ENCODE results near the gene C10orf143.

Gene C10orf143

GRCh38 chr10:130140425-130140824 lies 29.8 kb upstream of the C10orf143 start:
- TF ChIP-seq CTCF (conservative IDR thresholded peaks at IDR 0.05; ENCODE audit: low read depth, low read length): no peak
- no peak overlapping the region for H3K4me3 ChIP-seq (ENCODE audit: low read length)
- no peak for DNase-seq (ENCODE audit: low read depth)

- H3K4me3 ChIP-seq (ENCODE audit: low read length): peak overlapping the region; percentile 63
- DNase-seq (ENCODE audit: low read depth): peak; percentile 57
These were observed 27.8 kb upstream of the C10orf143 start for GRCh38 chr10:130138479-130138866.

GRCh38 chr10:130137659-130138478 lies 27.2 kb upstream of the C10orf143 start:
- no peak for TF ChIP-seq CTCF (conservative IDR thresholded peaks at IDR 0.05; ENCODE audit: low read depth, low read length)
- no peak for DNase-seq (ENCODE audit: low read depth)
- H3K4me3 ChIP-seq (ENCODE audit: low read length): peak overlapping the region; percentile 63

More at GRCh38 chr10:130138479-130138866, 27.8 kb upstream of the C10orf143 start:
- no peak for TF ChIP-seq CTCF (conservative IDR thresholded peaks at IDR 0.05; ENCODE audit: low read depth, low read length)

- peak overlapping the region; percentile 63 for H3K4me3 ChIP-seq (ENCODE audit: low read length)
- peak; percentile 15 for DNase-seq (ENCODE audit: low read depth)
These were observed 26.4 kb upstream of the C10orf143 start for GRCh38 chr10:130137090-130137448.

GRCh38 chr10:130136226-130137089 lies 25.8 kb upstream of the C10orf143 start, which contains the start of gene GLRX3:
TSS of gene GLRX3 (plus strand) at chr10:130136391. CDS start at chr10:130136421, 30 bp downstream.
- TF ChIP-seq CTCF (conservative IDR thresholded peaks at IDR 0.05; ENCODE audit: low read depth, low read length): no peak
- peak; percentile 22 for DNase-seq (ENCODE audit: low read depth)
- peak within 1 kb of the TSS; percentile 63 for H3K4me3 ChIP-seq (ENCODE audit: low read length)

More at GRCh38 chr10:130137090-130137448, 26.4 kb upstream of the C10orf143 start:
- no peak for TF ChIP-seq CTCF (conservative IDR thresholded peaks at IDR 0.05; ENCODE audit: low read depth, low read length)

- TF ChIP-seq CTCF (conservative IDR thresholded peaks at IDR 0.05; ENCODE audit: low read depth, low read length): no peak
- peak overlapping the region; percentile 63 for H3K4me3 ChIP-seq (ENCODE audit: low read length)
- DNase-seq (ENCODE audit: low read depth): no peak
These were observed 25.1 kb upstream of the C10orf143 start for GRCh38 chr10:130135676-130136225.

Measured in retinal pigment epithelial cell (primary cell).